ENCODE results near the gene TLR5.

DNA sequence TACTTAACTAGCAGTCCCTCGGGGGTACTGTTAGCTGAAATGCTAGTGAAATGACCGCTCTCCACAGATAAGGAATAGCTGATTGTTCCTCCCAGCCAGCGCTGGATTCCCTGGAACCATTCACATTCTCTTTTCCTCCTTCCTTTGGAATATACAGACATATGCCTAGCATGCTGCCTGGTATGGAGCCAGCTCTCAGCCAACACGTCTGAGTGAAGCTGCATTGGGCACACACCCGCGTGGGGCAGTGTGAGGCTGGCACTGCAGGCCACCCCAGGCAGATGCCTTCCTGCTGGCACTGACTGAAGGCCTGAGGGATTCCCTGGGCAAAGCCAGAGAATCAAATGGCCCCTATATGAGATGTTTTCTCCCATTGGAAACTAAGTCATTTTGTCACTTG is 66.7 kb downstream of the TLR5 start:
- TF ChIP-seq, protein P1, sequence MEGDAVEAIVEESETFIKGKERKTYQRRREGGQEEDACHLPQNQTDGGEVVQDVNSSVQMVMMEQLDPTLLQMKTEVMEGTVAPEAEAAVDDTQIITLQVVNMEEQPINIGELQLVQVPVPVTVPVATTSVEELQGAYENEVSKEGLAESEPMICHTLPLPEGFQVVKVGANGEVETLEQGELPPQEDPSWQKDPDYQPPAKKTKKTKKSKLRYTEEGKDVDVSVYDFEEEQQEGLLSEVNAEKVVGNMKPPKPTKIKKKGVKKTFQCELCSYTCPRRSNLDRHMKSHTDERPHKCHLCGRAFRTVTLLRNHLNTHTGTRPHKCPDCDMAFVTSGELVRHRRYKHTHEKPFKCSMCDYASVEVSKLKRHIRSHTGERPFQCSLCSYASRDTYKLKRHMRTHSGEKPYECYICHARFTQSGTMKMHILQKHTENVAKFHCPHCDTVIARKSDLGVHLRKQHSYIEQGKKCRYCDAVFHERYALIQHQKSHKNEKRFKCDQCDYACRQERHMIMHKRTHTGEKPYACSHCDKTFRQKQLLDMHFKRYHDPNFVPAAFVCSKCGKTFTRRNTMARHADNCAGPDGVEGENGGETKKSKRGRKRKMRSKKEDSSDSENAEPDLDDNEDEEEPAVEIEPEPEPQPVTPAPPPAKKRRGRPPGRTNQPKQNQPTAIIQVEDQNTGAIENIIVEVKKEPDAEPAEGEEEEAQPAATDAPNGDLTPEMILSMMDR (IDR thresholded peaks at IDR 0.05): no peak
- TF ChIP-seq EP300 (IDR thresholded peaks at IDR 0.05): no peak
- peak in 1 of 2 donors; percentile 4 for TF ChIP-seq POLR2AphosphoS5 (IDR thresholded peaks at IDR 0.05)
- no peak for TF ChIP-seq POLR2A (IDR thresholded peaks at IDR 0.05)

All from upper lobe of left lung (tissue), 4 donors.